ENCODE data around the gene KBTBD13.
A peak's percentile ranks its signal among the peaks of the same experiment; 100 is the strongest.
"Not testable (repeated sequence)": the region's sequence is repeated elsewhere in the genome, so short reads cannot be mapped to it uniquely, and the experiment has no call there.

Gene KBTBD13

DNA sequence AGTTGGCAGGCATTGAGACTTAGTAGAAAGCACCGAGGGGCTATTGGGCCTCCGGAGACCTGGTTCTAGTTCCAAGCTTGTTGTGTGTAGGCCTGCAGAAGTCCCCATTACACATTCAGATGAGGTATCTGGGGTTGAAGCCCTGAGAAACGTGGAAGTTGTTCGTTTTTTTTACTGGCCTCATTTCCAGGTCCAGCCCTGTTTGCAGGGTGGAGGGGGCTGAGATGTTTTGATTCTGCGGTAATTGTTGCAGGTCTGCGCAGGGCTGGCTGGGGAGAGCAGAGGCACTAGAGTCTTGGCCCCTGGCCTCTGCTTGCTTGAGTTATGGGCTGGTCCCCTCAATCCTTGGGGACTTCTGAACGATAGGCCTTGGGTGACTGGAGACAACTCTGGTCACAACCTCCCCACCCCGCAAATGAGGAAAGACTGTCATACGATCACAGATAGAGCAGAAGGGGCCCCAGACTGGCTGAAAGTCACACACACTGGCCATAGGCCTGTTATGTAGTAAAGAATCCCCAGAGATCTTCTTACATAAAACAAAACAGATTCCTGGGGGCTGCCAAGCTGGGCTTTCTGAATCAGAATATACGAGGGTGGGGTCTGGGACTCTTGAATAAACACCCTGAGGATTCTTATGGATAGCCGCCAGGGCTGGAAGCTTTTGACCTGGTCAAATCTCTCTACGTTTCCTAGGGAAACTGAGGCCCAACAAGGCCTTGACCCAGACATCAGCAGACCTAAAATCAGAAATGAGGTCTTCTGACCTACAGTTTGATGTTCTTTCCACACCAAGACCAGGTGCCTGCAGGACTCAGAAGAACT, 15.6 kb downstream of the KBTBD13 start:
- DNase-seq = no peak

- DNase-seq = no peak
Measured at GRCh38 chr15:65092911-65093792, 16.6 kb downstream of the KBTBD13 start.

- DNase-seq = not testable (repeated sequence)
Measured at GRCh38 chr15:65093793-65094170, 17.2 kb downstream of the KBTBD13 start.

- DNase-seq = no peak
Measured at GRCh38 chr15:65094294-65094995, 17.9 kb downstream of the KBTBD13 start.

- DNase-seq = no peak
Measured at GRCh38 chr15:65095011-65095746, 18.6 kb downstream of the KBTBD13 start.

- no peak for DNase-seq
Measured at GRCh38 chr15:65095747-65096104, 19.2 kb downstream of the KBTBD13 start.

GRCh38 chr15:65096481-65097385, 20.2 kb downstream of the KBTBD13 start:
- DNase-seq = no peak

DNA sequence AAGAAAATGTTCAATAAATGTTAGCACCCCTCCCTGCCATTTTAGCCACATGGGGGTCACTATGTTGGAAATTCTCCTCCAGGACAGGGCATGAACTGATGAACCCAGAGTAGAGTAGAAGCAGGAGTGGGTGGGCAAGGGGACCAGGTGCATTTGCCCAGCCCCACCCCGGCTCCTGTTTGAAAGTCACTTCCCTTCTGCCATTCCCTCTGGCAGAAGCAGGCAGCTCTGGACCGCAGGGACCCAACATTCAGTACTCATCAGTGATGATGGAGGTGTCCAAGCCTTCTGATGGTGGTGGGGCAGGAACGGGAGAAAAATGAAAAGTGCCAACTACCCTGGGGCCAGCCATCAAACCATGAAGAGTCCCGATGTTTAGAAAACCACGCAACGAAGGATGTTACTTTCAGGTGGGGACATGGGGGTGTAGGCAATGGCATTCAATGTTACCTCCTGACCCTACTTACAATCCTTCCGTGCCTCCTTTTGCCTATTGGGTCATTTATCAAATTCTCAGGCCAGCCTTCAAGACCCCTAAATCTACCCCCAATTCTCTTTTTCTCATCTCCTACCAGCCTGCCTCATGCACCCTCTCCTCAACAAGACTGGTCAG, 21.2 kb downstream of the KBTBD13 start:
- no peak for DNase-seq

DNA sequence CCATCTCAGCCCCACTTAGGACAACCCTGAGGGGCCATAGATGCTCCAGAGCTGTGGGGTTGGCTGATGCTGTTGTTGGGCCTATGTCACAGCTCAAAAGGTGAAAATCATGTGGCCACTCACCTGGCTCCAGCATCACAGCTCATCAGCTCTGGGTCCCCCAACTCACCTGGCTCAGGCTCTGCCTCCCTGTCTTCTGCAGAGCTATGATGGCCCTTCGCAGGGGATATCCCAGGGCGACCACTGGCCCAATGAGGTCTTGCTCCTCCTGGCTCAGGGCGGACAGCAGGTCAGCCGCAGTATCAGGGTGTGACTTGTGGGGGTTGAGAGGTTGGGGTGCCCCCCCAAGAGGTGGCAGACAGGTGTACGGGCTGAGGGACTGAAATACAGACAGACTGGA, 22.8 kb downstream of the KBTBD13 start:
- DNase-seq = no peak

DNA sequence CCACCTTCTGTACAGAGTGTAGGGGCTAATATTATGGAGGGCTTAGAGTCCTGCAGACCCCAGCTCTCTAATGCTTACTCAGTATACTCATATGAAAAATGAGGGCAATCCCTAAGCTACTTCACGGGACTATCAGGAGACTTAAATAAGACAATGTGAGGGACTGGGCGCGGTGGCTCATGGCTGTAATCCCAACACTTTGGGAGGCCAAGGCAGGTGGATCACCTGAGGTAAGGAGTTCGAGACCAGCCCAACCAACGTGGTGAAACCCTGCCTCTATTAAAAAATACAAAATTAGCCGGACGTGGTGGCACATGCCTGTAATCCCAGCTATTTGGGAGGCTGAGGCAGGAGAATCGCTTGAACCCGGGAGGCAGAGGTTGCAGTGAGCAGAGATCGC, 23.3 kb downstream of the KBTBD13 start:
- DNase-seq = not testable (repeated sequence)

- no peak for DNase-seq
Measured at GRCh38 chr15:65100442-65100841, 23.9 kb downstream of the KBTBD13 start.

DNA sequence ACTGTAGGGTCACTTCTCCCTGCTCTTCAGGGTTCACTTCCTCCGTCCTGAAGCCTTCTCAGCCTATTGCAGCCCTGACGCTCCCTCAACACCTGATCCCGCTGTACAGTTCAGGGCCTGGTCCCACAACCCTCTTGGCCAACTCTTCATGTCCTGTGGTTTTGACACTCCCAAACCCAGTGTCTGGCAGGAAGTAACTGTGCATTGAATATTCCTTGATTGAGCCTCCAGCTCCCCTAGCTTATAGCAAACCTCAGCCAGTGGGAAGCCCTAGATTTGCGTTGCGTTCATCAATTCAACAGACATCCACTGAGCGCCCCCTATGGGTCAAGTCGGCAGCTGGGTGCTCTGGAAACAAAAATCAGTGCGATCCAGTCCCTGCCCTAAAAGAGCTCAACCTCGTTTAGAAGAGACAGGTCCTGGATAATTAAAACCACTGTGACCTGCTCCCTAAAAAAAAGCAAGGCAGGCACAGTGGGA, 24.9 kb downstream of the KBTBD13 start:
- DNase-seq = peak in 2 of 3 experiments; percentile 18 to 34

GRCh38 chr15:65101891-65102708, 25.6 kb downstream of the KBTBD13 start:
- DNase-seq = no peak

DNA sequence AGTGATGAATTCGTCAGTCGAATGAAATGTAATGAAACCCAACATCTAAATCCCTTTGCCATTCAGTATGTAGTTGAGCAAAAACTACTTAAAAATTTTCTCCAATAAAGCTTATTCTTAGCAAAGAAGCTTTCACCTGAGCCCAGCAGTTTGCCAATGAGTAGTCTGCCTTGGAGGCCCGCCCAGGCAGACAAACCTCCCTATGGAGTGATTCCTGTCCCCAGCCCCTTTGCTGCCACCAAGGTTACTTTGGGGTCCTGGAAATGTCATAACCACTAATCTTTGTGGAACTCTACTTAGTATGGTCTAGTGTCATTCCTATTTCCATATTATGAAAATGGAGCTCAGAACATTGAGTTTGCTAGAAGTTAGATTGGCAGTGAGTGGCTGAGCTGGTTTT, 26.4 kb downstream of the KBTBD13 start:
- DNase-seq = no peak

DNA sequence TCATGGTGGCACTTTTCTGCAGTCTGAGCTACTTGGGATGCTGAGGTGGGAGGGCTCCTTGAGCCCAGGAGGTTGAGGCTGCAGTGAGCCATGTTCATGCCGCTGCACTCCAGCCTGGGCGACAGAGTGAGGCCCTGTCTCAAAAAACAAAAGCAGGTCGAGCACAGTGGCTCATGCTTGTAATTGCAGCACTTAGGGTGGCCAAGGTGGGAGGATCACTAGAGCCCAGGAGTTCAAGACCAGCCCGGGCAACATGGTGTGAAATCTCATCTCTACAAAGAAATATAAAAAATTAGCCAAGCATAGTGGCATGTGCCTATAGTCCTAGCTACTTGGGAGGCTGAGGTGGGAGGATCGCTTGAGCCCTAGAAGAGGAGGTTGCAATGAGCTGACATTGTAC, 28.5 kb downstream of the KBTBD13 start:
- DNase-seq = no peak

DNA sequence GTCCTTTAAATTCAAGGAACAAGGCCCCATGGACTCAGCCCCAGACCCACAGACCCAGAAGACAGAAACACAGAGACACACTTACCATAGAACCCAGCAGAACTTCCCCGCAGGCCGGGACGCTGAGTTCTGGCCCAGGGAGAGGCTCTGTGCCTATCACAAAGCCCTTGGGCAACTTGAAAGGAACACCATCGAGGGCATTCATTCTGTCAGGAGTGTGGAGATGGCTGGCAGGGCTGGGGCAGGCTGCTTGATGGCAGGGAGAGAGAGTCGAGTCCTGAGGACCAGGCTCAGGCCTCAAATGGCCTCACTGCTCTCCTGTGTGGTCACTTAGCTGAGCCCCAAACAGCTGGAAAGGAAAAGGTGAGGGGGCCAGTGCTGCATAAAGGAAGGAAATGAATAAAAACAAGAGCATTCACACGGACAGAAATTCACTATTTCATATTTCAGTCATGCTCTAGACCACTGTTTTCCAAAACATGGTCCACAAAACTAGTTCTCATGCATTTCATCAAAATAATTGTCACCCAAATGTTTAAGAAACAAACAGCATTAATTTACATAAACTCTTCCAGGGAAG, 29.6 kb downstream of the KBTBD13 start:
- no peak for DNase-seq

GRCh38 chr15:65110676-65111292, 34.2 kb downstream of the KBTBD13 start:
- DNase-seq = no peak

DNA sequence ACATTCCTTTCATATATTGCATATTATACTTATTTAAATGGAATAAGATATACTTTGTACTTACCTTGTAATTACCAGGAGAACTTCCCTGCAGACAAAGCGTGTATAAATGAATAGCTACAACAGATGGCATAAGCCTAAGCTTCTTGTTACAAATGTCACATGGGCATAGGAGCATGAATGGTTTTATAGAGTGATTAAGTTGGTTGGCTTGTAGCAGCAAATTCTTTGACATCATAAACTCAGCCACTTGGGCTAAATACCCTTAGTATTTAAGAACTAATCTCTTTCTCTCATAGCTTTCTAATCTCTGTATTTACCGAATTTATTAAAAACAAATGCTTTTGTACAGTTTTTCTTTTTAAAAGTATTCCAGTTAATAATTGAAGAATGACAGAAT, 38.5 kb downstream of the KBTBD13 start, which contains the start of gene UBAP1L:
Gene UBAP1L (minus strand): TSS at position 115 of the 400 bp plus-strand sequence. CDS start 8,985 bp downstream, outside the sequence.
- peak in 1 of 3 experiments; percentile 51 for DNase-seq

DNA sequence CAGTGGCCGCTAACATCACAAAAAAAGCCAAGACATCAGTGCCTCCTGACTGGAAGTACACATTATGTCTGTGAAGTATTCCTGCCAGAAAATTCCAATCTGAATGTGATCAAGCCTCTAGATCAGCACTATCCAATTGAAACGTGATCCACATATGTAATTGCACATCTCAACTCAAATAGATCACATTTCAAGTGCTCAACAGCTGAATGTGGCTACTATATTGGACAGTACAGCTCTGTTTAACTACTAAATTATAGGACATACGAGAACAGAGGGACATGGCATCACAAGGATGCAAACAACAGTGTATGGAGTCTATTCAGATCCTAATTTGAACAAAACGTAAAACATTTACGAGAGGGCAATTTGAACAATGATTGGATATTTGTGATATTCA, 39.0 kb downstream of the KBTBD13 start:
- DNase-seq = peak; percentile 12 to 86 (median 19)
